Right atrium auricular region (tissue), 2 donors: Measurements from ENCODE around the gene PAQR6. TPM values are rescaled to one million over a fixed set of nuclear protein-coding genes. Genes with fewer than 3 reads are reported as not detected.

ENCODE experiments used
- DNase-seq: peaks from one replicate; pipeline ENCODE4 v3.0.0-alpha.2; 2019; ENCODE audit warnings: low spot score
- H3K27ac ChIP-seq, 2 donors: fragments of 200-600 bp; sonication (generic); 1 replicate in 1 of 2; 2 replicates in 1 of 2; pipeline ENCODE4 v1.5.1; 2016 to 2019
- H3K27me3 ChIP-seq, 2 donors: fragments of 200-600 bp; sonication (generic); one replicate each; pipeline versions ENCODE4 v1.5.1 to v1.6.0; 2017 to 2019
- H3K36me3 ChIP-seq: fragments of 200-600 bp; sonication (generic); one replicate; pipeline ENCODE4 v1.5.1; 2016
- H3K4me1 ChIP-seq, 2 donors: fragments of 200-600 bp; sonication (generic); one replicate each; pipeline versions ENCODE4 v1.5.1 to v1.6.0; 2017 to 2019
- H3K4me3 ChIP-seq, 2 donors: fragments of 200-600 bp; sonication (generic); 1 replicate in 1 of 2; 2 replicates in 1 of 2; pipeline ENCODE4 v1.5.1; 2017 to 2019; ENCODE audit warnings: mild to moderate bottlenecking in 1 of 2, moderate library complexity in 1 of 2
- H3K9me3 ChIP-seq, 2 donors: fragments of 200-600 bp; sonication (generic); one replicate each; pipeline ENCODE4 v1.5.1; 2019
- CTCF ChIP-seq, 2 donors: fragments of 200-600 bp; sonication (generic); IDR thresholded peaks; one replicate each; pipeline ENCODE4 v1.5.1; 2019; ENCODE audit warnings: antibody characterized with exemption in 2 of 2
- total RNA-seq, 2 donors: library from RNA; depleted of rRNA; stranded (reverse); fragments of >200 nt; gene quantifications; one replicate each; pipeline ENCODE4 v1.1.0, GENCODE V29; 2016

PAQR6 gene
- total RNA-seq, 2 donors from 2014 or later, result not detected

- DNase-seq, result peak; percentile 99
- peak in 1 of 2 donors; percentile 9 for TF ChIP-seq CTCF (IDR thresholded peaks at IDR 0.05)
- Histone ChIP-seq H3K36me3 (peaks cover 20% of the 10 kb centered on the region), H3K4me1 (peaks cover 0 to 28% of the 10 kb centered on the region in 2 donors), H3K9me3 (no peaks in the 10 kb centered on the region), H3K27me3 (no peaks in the 10 kb centered on the region), H3K4me3 (peak within 1 kb of the TSS; percentile 57 to 61), H3K27ac (peak within 1 kb of the TSS; percentile 91 to 93)
Observed at GRCh38 chr1:156212833-156213643, 34.8 kb downstream of the PAQR6 start, which contains the start of gene PMF1. Gene PMF1, plus strand, starts transcription at chr1:156213007. Its CDS starts 9 bp downstream, at chr1:156213016.

DNA sequence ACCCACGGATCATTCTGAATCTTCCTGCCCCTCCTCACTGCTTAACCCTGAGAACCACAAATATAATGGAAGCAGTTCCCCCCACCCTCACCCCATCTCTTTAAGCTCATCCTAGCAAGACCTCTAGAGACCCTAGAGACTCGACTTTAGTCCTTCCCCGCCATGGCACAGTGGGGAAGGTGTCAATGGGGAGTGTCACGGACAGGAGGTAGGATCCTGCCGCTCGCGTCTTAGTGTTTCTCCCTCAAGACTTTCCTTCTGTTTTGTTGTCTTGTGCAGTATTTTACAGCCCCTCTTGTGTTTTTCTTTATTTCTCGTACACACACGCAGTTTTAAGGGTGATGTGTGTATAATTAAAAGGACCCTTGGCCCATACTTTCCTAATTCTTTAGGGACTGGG is 35.7 kb downstream of the PAQR6 start:
- peak overlapping the region; percentile 91 to 93 for H3K27ac ChIP-seq
- no peak for DNase-seq
- no peaks in the 10 kb centered on the region for H3K27me3 ChIP-seq
- no peaks in the 10 kb centered on the region for H3K9me3 ChIP-seq
- H3K4me3 ChIP-seq, result peak overlapping the region in 1 of 2 donors; percentile 61
- H3K36me3 ChIP-seq, result peaks cover 29% of the 10 kb centered on the region
- no peak for TF ChIP-seq CTCF (IDR thresholded peaks at IDR 0.05)
- H3K4me1 ChIP-seq, result peaks cover 0 to 22% of the 10 kb centered on the region in 2 donors

DNA sequence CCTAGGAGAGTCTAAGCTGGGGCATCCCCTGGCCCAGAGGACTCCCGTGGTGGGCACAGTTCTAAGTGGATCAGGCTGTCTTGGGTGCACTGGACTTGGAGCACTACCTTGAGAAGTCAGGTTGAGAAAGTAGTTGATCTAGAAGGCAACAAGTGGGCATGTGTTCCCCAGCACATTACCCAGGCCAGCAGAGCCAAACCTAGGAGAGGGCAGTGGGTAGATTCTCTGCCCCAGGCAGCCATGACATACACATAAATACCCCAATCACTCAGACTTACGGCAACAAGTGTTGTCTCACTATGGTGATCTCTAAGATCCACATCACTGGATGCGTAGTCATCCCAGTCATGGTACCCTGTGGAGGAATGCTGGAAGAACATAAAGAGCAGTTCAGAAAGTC is 36.6 kb downstream of the PAQR6 start:
- peaks cover 0 to 22% of the 10 kb centered on the region in 2 donors for H3K4me1 ChIP-seq
- no peak for DNase-seq
- H3K27ac ChIP-seq, result no peak overlapping the region
- H3K4me3 ChIP-seq, result no peak overlapping the region
- no peaks in the 10 kb centered on the region for H3K9me3 ChIP-seq
- no peaks in the 10 kb centered on the region for H3K27me3 ChIP-seq
- TF ChIP-seq CTCF (IDR thresholded peaks at IDR 0.05), result no peak
- peaks cover 38% of the 10 kb centered on the region for H3K36me3 ChIP-seq

- Histone ChIP-seq H3K4me1 (peaks cover 0 to 8% of the 10 kb centered on the region in 2 donors), H3K4me3 (no peak overlapping the region), H3K27ac (no peak overlapping the region), H3K9me3 (no peaks in the 10 kb centered on the region), H3K36me3 (peaks cover 55% of the 10 kb centered on the region), H3K27me3 (no peaks in the 10 kb centered on the region)
- DNase-seq, result no peak
- no peak for TF ChIP-seq CTCF (IDR thresholded peaks at IDR 0.05)
Observed at GRCh38 chr1:156204686-156205085, 43.2 kb downstream of the PAQR6 start.

GRCh38 chr1:156203331-156203730 is 44.5 kb downstream of the PAQR6 start:
- DNase-seq, result no peak
- Histone ChIP-seq H3K4me3 (no peak overlapping the region), H3K4me1 (peaks cover 0 to 8% of the 10 kb centered on the region in 2 donors), H3K27me3 (no peaks in the 10 kb centered on the region), H3K9me3 (no peaks in the 10 kb centered on the region), H3K36me3 (peaks cover 48% of the 10 kb centered on the region), H3K27ac (peak overlapping the region in 1 of 2 donors; percentile 27)
- no peak for TF ChIP-seq CTCF (IDR thresholded peaks at IDR 0.05)
